GM10847 (cell line): ENCODE data around the gene CYP19A1.

Experiments used
- POLR2A ChIP-seq: IDR thresholded peaks from 2 replicates; pipeline ENCODE4 v1.6.1; 2011; ENCODE audit not compliant: insufficient read length; ENCODE audit errors: extremely low read depth

The CYP19A1 gene

DNA sequence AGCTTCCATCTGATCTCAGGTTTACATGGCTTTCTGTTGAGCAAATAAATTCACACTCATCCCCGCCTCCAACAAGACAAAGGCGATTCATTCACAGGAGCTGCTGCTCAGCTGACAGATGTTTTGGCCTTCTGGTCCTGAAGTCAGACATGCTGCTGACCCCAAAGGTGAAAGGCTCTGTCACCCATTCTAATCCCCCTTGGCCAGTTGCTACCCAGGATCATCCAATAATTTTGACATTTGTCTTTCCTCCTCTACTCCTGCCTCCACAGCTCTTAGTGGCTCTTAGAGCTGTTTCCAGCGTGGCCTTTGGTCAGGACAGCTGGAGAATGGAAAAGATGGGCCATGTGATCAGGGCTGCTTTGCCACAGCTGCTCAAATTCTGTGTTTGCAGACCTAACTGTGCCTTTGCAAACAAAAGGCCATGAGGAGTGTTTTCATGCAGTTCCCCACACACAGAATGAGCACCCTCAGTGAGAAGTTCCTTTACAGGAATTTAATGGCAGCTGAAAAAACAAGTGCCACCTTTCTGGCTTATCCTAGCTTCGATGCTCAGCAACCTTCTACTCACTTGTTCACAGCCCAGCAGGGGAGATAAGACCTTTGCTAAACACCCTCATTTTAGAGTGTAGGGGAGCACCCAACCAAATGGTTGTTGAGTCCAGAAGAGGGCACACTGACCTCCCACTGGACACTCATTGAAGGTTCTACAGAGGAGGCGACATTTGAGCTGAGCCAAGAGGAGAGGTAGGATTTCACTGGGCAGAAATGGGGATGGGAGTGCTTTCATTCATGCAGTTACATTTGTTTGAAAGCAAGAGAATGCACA is 39.0 kb downstream of the CYP19A1 start:
- TF ChIP-seq POLR2A: no peak

DNA sequence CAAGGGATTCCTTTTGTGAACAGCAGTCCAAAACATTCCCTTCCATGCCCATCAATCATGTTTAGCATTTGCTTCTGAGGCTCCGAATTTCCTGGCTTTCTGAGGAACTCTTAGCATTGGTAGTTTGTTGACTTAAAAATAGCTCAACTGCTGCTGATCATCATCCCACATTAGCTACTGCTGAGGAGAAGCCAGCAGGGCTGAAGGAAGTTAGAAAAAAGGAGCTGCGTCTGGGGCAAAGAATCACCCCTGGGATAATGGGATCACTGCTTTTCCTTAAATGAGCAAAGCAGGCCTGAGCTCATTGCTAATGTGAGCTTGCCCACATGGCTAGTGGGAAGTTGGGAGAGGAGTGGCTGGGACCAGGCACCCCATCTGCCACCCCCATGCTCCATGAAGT is 39.8 kb downstream of the CYP19A1 start:
- no peak for TF ChIP-seq POLR2A

- TF ChIP-seq POLR2A: no peak
These were observed 47.7 kb downstream of the CYP19A1 start for GRCh38 chr15:51290720-51291119.

DNA sequence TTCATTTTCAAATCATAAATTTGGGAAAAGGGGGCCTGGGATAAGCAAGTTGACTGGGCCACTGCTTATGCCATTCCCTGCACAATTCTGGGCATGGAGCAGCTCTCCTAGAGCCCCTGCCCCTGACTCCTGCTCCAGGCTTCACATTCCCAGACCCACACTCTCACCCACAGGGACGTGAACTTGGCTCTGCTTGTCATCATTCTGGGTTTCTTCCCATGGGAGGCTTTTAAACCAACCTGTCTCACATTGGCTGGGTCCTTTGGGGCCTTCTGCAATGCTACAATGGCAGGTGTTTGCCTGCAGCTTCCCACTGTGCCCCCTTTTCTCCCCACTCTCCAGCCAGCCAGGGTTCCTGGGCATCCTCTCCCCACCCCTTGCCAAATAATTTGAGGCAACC is 49.1 kb downstream of the CYP19A1 start:
- TF ChIP-seq POLR2A: no peak

GRCh38 chr15:51288143-51289065 is 50.0 kb downstream of the CYP19A1 start:
- no peak for TF ChIP-seq POLR2A

DNA sequence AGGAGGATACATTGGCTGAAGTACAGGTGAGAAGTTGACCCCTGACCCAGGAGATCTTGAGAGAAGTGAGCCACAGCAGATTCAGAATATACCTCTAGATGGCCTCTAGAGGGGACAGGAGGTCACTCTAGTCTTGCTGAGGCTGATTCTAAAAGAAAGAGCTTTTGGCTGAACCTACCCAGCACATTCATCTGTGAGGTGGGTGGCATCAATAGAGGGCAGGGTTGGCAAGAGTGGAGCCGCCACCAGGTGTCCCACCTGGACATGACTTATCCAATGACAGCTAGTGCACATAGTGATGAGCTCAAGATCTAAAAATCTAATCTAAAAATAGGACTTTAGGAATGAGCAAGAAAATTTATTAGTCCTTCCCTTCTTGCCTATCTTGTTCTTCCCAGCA is 51.6 kb downstream of the CYP19A1 start:
- no peak for TF ChIP-seq POLR2A

- TF ChIP-seq POLR2A: no peak
These were observed 53.0 kb downstream of the CYP19A1 start for GRCh38 chr15:51285399-51285798.

DNA sequence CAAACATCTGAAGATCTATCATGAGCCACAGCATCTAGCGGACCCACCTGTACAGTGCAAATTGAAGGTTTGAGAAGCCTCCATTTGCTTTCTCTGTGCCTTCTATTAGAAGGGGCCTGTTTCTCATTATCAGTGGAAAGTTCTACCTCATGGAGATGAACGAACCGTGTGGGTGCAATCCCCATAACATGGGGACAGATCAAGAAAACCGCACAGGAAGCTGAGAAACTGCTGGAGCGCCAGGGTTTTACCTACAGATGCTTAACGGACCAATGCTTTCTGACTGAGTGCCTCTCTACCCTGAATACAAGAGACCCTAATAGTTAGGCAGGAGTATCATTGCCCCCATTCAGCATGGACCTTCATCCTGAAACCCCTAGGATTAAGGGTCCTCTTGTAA is 53.5 kb downstream of the CYP19A1 start:
- no peak for TF ChIP-seq POLR2A

GRCh38 chr15:51283026-51283425 is 55.4 kb downstream of the CYP19A1 start:
- no peak for TF ChIP-seq POLR2A

GRCh38 chr15:51281368-51281967 is 56.9 kb downstream of the CYP19A1 start:
- no peak for TF ChIP-seq POLR2A

- no peak for TF ChIP-seq POLR2A
These were observed 57.6 kb downstream of the CYP19A1 start for GRCh38 chr15:51280838-51281237.

GRCh38 chr15:51279391-51279790 is 59.0 kb downstream of the CYP19A1 start:
- TF ChIP-seq POLR2A: no peak

DNA sequence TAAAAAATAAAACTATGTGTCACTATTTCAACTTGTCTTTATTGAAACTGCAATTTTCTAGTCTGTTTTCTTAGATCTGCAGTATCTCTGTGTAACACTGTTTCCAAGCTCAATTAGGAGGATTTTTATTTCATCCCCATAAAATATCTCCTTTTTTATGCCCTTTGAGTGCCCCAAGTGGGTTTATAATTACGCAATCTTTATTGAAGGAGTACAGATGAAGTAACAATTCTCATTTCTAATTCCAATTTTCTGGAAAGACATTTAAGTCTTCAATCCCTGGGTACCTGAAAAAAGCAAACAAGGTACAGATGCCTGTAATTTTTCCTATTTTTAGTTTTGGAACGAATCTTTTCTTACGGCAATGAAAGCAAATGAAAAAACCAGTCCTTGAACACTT is 61.3 kb downstream of the CYP19A1 start:
- TF ChIP-seq POLR2A: no peak

GRCh38 chr15:51274956-51275355 is 63.4 kb downstream of the CYP19A1 start:
- TF ChIP-seq POLR2A: no peak

- no peak for TF ChIP-seq POLR2A
These were observed 67.7 kb downstream of the CYP19A1 start for GRCh38 chr15:51270706-51271105.

- TF ChIP-seq POLR2A: no peak
These were observed 68.9 kb downstream of the CYP19A1 start for GRCh38 chr15:51269496-51269895.

GRCh38 chr15:51267703-51268083 is 70.7 kb downstream of the CYP19A1 start:
- TF ChIP-seq POLR2A: no peak
